Psoas muscle (tissue), 8 donors: ENCODE data around the gene SLC22A13. TPM values are rescaled to one million over a fixed set of nuclear protein-coding genes. Genes with fewer than 3 reads are reported as not detected.

Experiments
- ATAC-seq, 4 donors: fragments of 200-7000 bp; cut with Tn5 transposase; one replicate each; pipeline ENCODE4 v1.9.1; 2020; ENCODE audit warnings: moderate library complexity in 3 of 4, mild to moderate bottlenecking in 2 of 4
- DNase-seq, 2 donors: peaks; one replicate each; pipeline ENCODE4 v3.0.0-alpha.2; 2020
- H3K27ac ChIP-seq: fragments of 200-600 bp; one replicate; pipeline ENCODE4 v1.8.0; 2022
- H3K27me3 ChIP-seq, 3 donors: fragments of 200-600 bp in 1 of 3; one replicate each; pipeline versions ENCODE4 v1.6.1 to v1.8.0; 2013 to 2022; ENCODE audit warnings: low read length in 2 of 3, mild to moderate bottlenecking in 2 of 3, moderate library complexity in 1 of 3; ENCODE audit not compliant: insufficient read depth in 3 of 3
- H3K36me3 ChIP-seq, 2 donors: fragments of 200-600 bp in 1 of 2; one replicate each; pipeline versions ENCODE4 v1.6.1 to v1.8.0; 2013 to 2022; ENCODE audit warnings: low read depth in 1 of 2, mild to moderate bottlenecking in 1 of 2, moderate library complexity in 1 of 2; ENCODE audit not compliant: insufficient read depth in 1 of 2
- H3K4me1 ChIP-seq: fragments of 200-600 bp; one replicate; pipeline ENCODE4 v1.8.0; 2022
- H3K4me3 ChIP-seq: fragments of 200-600 bp; one replicate; pipeline ENCODE4 v1.8.0; 2022; ENCODE audit warnings: mild to moderate bottlenecking
- H3K9me3 ChIP-seq: fragments of 200-600 bp; one replicate; pipeline ENCODE4 v1.8.0; 2022
- CTCF ChIP-seq: fragments of 200-600 bp; IDR thresholded peaks from one replicate; pipeline ENCODE4 v1.8.0; 2022; ENCODE audit warnings: antibody characterized with exemption
- WGBS, 3 donors: extraction: QIAGEN DNeasy Blood & Tissue Kit; methylation state at CpG; one replicate each; pipeline versions ENCODE4 v1.1.6 to v1.1.7; 2013; 5-methylcytosine and 5-hydroxymethylcytosine counted together
- intact Hi-C, 2 donors: fragments of 100-400 bp; cut with DNase I; formaldehyde crosslinking; loops; one replicate each; pipeline versions ENCODE4 v1.11.0 to v1.14.2; 2022
- polyA plus RNA-seq, 3 donors: library from polyadenylated mRNA; stranded (reverse); fragments of 200-250 nt; gene quantifications; one replicate each; pipeline ENCODE4 v1.2.3, GENCODE V29; 2013
- total RNA-seq, 4 donors: library from RNA; stranded (reverse); fragmentation: NEBNext Ultra II Directional in 2 of 4; extraction: Animal tissue kit (Norgen Biotek cat#: 25700) in 2 of 4; gene quantifications; one replicate each; pipeline versions ENCODE4 v1.2.1 to v1.2.4, GENCODE V29; 2021 to 2023
- donor health status: healthy with polysubstance abuse.
- donor health status: DM: no; HTN: no; CAD: no; lungs with moderate emphysema.
- donor health status: Bipolar disorder and iron deficiency.
- donor health status: healthy.
- donor health status: DM: yes; HTN: yes; CAD: no.
- donor health status: DM: no; HTN: no; CAD: no.
- donor health status: DM: no; HTN: no; CAD: no.
- donor health status: DM: yes; HTN: yes; CAD: no.

The SLC22A13 gene
- total and polyA plus RNA-seq, 7 donors, result 0.11 to 0.64 (median 0.29) TPM

DNA sequence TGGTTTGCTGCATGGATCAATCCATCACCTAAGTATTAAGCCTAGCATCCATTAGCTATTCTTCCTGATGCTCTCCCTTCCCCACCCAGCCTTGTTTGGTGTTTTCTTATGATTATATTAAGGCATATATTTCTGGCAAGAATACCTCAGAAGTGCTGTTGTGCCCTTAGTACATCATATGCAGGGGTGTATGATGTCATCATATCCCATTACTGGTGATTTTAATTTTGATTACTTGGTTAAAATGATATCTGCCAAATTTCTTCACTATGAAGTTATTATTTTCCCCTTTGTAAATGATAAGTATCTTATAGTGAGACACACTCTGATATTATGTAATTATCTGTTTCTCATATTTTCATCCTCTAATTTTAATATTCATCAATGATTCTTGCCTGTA lies 31.9 kb downstream of the SLC22A13 start:
- Histone ChIP-seq H3K36me3 (no peaks in the 10 kb centered on the region), H3K4me1 (no peaks in the 10 kb centered on the region), H3K27ac (no peak overlapping the region), H3K4me3 (no peak overlapping the region), H3K27me3 (no peaks in the 10 kb centered on the region), H3K9me3 (no peaks in the 10 kb centered on the region)
- DNase-seq (no peak), ATAC-seq (no peak)
- TF ChIP-seq CTCF, result no peak
- intact Hi-C loops, result no loop called here

GRCh38 chr3:38297947-38298711 lies 32.5 kb downstream of the SLC22A13 start:
- ATAC-seq (peak in 1 of 4 donors; percentile 54), DNase-seq (no peak)
- TF ChIP-seq CTCF, result peak; percentile 19
- 78 to 81% (median 78%) methylated on average over 5 of the region's 5 CpGs for WGBS, 3 donors
- H3K9me3 ChIP-seq, result no peaks in the 10 kb centered on the region
- no peaks in the 10 kb centered on the region for H3K36me3 ChIP-seq
- H3K27ac ChIP-seq, result no peak overlapping the region
- H3K4me1 ChIP-seq, result no peaks in the 10 kb centered on the region
- no peak overlapping the region for H3K4me3 ChIP-seq
- intact Hi-C loops, result no loop called here
- no peaks in the 10 kb centered on the region for H3K27me3 ChIP-seq

DNA sequence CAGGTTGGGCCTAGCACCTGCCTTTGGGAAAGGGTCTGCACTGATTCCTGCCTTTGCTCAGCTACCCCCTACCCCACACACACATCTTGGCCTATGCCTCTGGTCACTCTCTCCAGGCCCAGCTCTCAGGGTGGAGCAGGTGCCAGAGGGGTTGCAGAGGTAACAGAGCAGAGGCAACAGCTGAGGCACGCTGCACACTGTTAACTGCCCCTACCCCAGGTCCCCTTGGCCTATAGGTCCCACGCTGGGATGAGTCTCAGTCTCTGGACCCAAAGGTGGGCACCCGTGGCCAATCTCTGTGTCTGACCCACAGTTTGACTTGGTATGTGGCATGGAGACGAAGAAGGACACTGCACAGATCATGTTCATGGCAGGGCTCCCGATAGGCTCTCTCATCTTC lies 41.3 kb downstream of the SLC22A13 start:
- no peak for TF ChIP-seq CTCF
- H3K36me3 ChIP-seq, result no peaks in the 10 kb centered on the region
- H3K27ac ChIP-seq, result no peak overlapping the region
- no peaks in the 10 kb centered on the region for H3K9me3 ChIP-seq
- ATAC-seq, result no peak
- H3K27me3 ChIP-seq, result no peaks in the 10 kb centered on the region
- WGBS, 3 donors, result 86 to 95% (median 90%) methylated on average over 5 of the region's 5 CpGs
- DNase-seq, result no peak
- H3K4me3 ChIP-seq, result no peak overlapping the region
- no peaks in the 10 kb centered on the region for H3K4me1 ChIP-seq
- intact Hi-C loops, result no loop called here

DNA sequence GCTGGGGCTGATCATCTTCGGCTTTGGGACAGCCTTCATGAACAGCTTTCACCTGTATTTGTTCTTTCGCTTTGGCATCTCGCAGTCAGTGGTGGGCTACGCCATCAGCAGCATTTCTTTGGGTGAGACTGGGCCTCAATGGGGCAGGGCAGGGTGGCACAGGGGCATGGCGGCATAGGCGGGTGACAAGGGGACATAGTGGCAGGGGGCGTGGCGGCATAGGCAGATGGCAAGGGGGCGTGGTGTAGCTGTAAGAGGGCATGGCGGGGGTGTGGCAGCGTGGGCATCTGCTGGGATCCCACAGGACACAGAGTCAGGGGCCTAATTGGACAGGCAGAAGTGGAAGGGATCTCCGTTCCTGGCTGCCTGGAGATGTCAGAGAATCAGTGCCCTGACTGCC lies 42.0 kb downstream of the SLC22A13 start:
- no peak for ATAC-seq

More for the DNA sequence above, 42.0 kb downstream of the SLC22A13 start:
- no peaks in the 10 kb centered on the region for H3K36me3 ChIP-seq
- intact Hi-C loops, result no loop called here
- 90 to 96% (median 91%) methylated on average over 9 to 12 of the region's 12 CpGs for WGBS, 3 donors
- DNase-seq, result no peak
- no peak for TF ChIP-seq CTCF
- H3K4me1 ChIP-seq, result no peaks in the 10 kb centered on the region
- H3K27ac ChIP-seq, result no peak overlapping the region
- H3K27me3 ChIP-seq, result no peaks in the 10 kb centered on the region
- no peaks in the 10 kb centered on the region for H3K9me3 ChIP-seq
- no peak overlapping the region for H3K4me3 ChIP-seq
